Measurements from ENCODE around the gene CPB2.

Gene CPB2

GRCh38 chr13:46052319-46053161, 52.3 kb downstream of the CPB2 start, which contains the start of gene ZC3H13:
TSS of gene ZC3H13 (minus strand) at chr13:46052746. CDS start at chr13:46045507, 7,239 bp downstream.
- Mint-ChIP-seq H3K27ac (peak within 1 kb of the TSS; percentile 82 to 97 (median 96)), H3K9me3 (no peaks in the 10 kb centered on the region), H3K4me1 (peaks cover 36% of the 10 kb centered on the region), H3K4me3 (peak within 1 kb of the TSS; percentile 93 to 98 (median 93)), H3K36me3 (ENCODE audit: low read depth) (no peaks in the 10 kb centered on the region), H3K27me3 (ENCODE audit: low read depth) (no peaks in the 10 kb centered on the region)
- TF ChIP-seq, protein P1, sequence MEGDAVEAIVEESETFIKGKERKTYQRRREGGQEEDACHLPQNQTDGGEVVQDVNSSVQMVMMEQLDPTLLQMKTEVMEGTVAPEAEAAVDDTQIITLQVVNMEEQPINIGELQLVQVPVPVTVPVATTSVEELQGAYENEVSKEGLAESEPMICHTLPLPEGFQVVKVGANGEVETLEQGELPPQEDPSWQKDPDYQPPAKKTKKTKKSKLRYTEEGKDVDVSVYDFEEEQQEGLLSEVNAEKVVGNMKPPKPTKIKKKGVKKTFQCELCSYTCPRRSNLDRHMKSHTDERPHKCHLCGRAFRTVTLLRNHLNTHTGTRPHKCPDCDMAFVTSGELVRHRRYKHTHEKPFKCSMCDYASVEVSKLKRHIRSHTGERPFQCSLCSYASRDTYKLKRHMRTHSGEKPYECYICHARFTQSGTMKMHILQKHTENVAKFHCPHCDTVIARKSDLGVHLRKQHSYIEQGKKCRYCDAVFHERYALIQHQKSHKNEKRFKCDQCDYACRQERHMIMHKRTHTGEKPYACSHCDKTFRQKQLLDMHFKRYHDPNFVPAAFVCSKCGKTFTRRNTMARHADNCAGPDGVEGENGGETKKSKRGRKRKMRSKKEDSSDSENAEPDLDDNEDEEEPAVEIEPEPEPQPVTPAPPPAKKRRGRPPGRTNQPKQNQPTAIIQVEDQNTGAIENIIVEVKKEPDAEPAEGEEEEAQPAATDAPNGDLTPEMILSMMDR (IDR thresholded peaks at IDR 0.05; ENCODE audit: unreplicated experiment in 3 of 3), result peak; percentile 28 to 51 (median 36)

DNA sequence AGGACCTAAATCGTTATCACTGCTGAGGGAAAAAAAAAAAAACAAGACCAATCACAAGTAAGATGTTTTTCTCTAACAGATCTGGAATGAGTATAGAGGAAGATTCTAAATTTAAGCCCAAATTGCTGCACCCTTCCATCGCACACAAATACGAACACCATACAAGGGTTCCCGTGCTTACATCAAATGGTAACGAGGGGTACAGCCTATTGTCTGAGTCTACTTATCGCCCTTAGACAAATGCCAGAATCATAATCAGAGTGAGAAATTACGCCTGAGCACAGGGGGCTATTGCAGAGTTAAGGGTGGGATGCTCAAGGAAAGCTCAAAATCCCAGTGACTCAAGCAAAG, 52.9 kb downstream of the CPB2 start:
- Mint-ChIP-seq H3K27me3 (ENCODE audit: low read depth) (no peaks in the 10 kb centered on the region), H3K27ac (peak overlapping the region; percentile 82 to 97 (median 96)), H3K4me3 (peak overlapping the region; percentile 93 to 98 (median 93)), H3K9me3 (no peaks in the 10 kb centered on the region), H3K4me1 (peaks cover 42% of the 10 kb centered on the region), H3K36me3 (ENCODE audit: low read depth) (no peaks in the 10 kb centered on the region)
- TF ChIP-seq, protein P1 (IDR thresholded peaks at IDR 0.05; ENCODE audit: unreplicated experiment in 3 of 3), result no peak

DNA sequence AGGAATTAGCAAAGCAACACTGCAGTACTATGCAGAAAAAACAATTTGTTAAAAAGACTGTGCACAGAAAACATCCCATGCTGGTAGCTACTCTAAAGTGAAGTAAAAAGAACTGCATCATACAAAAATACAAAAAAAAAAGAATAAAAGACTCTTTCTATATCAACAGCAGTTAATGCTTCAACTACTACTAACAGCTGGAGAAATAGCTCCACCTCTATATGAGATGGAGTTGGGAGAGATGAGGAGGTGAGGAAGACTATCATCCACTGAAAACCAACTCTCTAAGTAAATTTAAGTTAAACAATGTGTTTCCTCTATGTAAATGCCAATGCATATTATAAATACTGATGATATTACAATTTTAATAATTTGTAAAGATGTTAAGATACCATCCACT, 54.1 kb downstream of the CPB2 start:
- Mint-ChIP-seq H3K9me3 (no peaks in the 10 kb centered on the region), H3K4me1 (peaks cover 44% of the 10 kb centered on the region), H3K27me3 (ENCODE audit: low read depth) (no peaks in the 10 kb centered on the region), H3K27ac (no peak overlapping the region), H3K36me3 (ENCODE audit: low read depth) (no peaks in the 10 kb centered on the region), H3K4me3 (peak overlapping the region; percentile 69 to 98 (median 76))
- TF ChIP-seq, protein P1 (IDR thresholded peaks at IDR 0.05; ENCODE audit: unreplicated experiment in 3 of 3), result no peak

GRCh38 chr13:46045424-46045823, 59.4 kb downstream of the CPB2 start:
- Mint-ChIP-seq H3K27ac (no peak overlapping the region), H3K9me3 (no peaks in the 10 kb centered on the region), H3K4me1 (peaks cover 23% of the 10 kb centered on the region), H3K36me3 (ENCODE audit: low read depth) (peaks cover 17% of the 10 kb centered on the region), H3K4me3 (no peak overlapping the region), H3K27me3 (ENCODE audit: low read depth) (no peaks in the 10 kb centered on the region)
- TF ChIP-seq, protein P1 (IDR thresholded peaks at IDR 0.05; ENCODE audit: unreplicated experiment in 3 of 3), result no peak

DNA sequence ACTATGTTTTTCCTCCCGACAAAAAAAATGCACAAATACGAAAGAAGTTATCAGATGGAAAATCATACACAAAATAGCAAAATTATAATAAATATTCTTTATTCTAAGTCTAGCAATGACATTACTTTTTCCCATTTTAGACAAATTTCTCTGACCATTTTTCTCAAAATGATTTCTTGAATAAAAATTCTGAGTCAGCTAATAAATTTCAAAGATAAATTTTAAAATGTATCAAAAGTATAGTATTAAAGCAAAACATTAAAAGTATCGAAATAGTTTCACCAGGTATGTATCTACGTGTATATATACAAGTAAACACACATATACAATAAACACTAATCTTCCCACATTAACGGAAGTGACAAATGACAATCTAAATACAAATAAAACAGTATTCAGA, 61.2 kb downstream of the CPB2 start:
- no peaks in the 10 kb centered on the region for H3K9me3 Mint-ChIP-seq

More for the DNA sequence above, 61.2 kb downstream of the CPB2 start:
- TF ChIP-seq, protein P1 (IDR thresholded peaks at IDR 0.05; ENCODE audit: unreplicated experiment in 3 of 3), result no peak
- Mint-ChIP-seq H3K4me1 (peaks cover 14% of the 10 kb centered on the region), H3K4me3 (no peak overlapping the region), H3K27ac (no peak overlapping the region), H3K36me3 (ENCODE audit: low read depth) (peaks cover 28% of the 10 kb centered on the region), H3K27me3 (ENCODE audit: low read depth) (no peaks in the 10 kb centered on the region)

Data from nephron (organoid).